Osteocyte (in vitro differentiated cells): ENCODE measurements around the gene L2HGDH. TPM values are rescaled to one million over a fixed set of nuclear protein-coding genes. Genes with fewer than 3 reads are reported as not detected.
"Not testable (repeated sequence)": the region's sequence is repeated elsewhere in the genome, so short reads cannot be mapped to it uniquely, and the experiment has no call there.

Source experiments
- DNase-seq: peaks from one replicate; pipeline ENCODE4 v3.0.0; 2021; ENCODE audit warnings: mixed read lengths; ENCODE audit not compliant: unreplicated experiment; ENCODE audit errors: extremely low spot score
- H3K27ac Mint-ChIP-seq: one replicate; pipeline ENCODE4 v1.8.0; 2021; ENCODE audit warnings: mild to moderate bottlenecking, mixed read lengths; ENCODE audit not compliant: unreplicated experiment
- H3K27me3 Mint-ChIP-seq: one replicate; pipeline ENCODE4 v1.8.0; 2021; ENCODE audit warnings: mixed read lengths; ENCODE audit not compliant: unreplicated experiment
- H3K36me3 Mint-ChIP-seq: one replicate; pipeline ENCODE4 v1.8.0; 2021; ENCODE audit warnings: mixed read lengths; ENCODE audit not compliant: unreplicated experiment
- H3K4me1 Mint-ChIP-seq: one replicate; pipeline ENCODE4 v1.8.0; 2021; ENCODE audit warnings: mixed read lengths; ENCODE audit not compliant: unreplicated experiment
- H3K4me3 Mint-ChIP-seq: one replicate; pipeline ENCODE4 v1.8.0; 2021; ENCODE audit warnings: mild to moderate bottlenecking, moderate library complexity, mixed read lengths; ENCODE audit not compliant: unreplicated experiment
- H3K9me3 Mint-ChIP-seq: one replicate; pipeline ENCODE4 v1.8.0; 2021; ENCODE audit warnings: mixed read lengths; ENCODE audit not compliant: unreplicated experiment
- total RNA-seq: library from RNA; stranded (reverse); gene quantifications from 2 replicates; pipeline ENCODE4 v1.2.1, GENCODE V29; 2021
- TF ChIP-seq, protein P1 (sequence below): fragments of 200-600 bp; sonication (generic); IDR thresholded peaks from 2 replicates; pipeline ENCODE4 v1.5.0; 2021; ENCODE audit warnings: antibody characterized with exemption, mild to moderate bottlenecking, moderate library complexity

The L2HGDH gene
- total RNA-seq, 1 donor from 2014 or later: 4.2 TPM

- DNase-seq: no peak
- Mint-ChIP-seq H3K4me1 (peaks cover 9% of the 10 kb centered on the region), H3K27me3 (no peaks in the 10 kb centered on the region), H3K36me3 (peaks cover 15% of the 10 kb centered on the region), H3K4me3 (no peak overlapping the region), H3K9me3 (peaks cover 12% of the 10 kb centered on the region), H3K27ac (peak overlapping the region; percentile 38)
- TF ChIP-seq, protein P1, sequence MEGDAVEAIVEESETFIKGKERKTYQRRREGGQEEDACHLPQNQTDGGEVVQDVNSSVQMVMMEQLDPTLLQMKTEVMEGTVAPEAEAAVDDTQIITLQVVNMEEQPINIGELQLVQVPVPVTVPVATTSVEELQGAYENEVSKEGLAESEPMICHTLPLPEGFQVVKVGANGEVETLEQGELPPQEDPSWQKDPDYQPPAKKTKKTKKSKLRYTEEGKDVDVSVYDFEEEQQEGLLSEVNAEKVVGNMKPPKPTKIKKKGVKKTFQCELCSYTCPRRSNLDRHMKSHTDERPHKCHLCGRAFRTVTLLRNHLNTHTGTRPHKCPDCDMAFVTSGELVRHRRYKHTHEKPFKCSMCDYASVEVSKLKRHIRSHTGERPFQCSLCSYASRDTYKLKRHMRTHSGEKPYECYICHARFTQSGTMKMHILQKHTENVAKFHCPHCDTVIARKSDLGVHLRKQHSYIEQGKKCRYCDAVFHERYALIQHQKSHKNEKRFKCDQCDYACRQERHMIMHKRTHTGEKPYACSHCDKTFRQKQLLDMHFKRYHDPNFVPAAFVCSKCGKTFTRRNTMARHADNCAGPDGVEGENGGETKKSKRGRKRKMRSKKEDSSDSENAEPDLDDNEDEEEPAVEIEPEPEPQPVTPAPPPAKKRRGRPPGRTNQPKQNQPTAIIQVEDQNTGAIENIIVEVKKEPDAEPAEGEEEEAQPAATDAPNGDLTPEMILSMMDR: no peak
Measured at GRCh38 chr14:50319293-50319692, 7.3 kb upstream of the L2HGDH start.

DNA sequence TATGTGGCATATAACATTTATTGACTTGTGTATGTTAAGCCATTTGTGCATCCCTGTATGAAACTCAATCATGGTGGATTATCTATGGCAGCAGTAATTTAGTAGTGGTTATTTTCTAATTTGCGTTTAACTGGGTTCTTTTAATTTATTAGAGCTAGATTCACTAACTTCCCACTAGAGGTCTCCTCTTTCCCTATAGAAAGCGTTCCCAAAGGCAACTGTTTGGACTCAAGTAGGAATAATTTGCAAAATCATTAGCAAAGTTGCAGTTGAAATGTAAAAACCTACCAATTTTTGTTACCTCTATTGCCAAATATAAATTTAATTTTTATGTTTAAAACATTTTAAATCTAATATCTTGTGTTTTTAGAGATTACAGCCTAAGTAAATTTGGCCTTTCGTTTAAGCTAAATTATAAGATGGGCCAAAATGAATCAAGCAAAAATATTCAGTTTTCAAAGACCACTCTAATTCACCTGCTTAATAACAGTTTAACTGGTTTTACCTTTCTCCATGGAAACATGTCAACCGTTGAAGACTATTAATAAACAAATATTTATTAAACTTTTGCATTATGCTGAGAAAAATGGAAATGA, 6.1 kb upstream of the L2HGDH start:
- Mint-ChIP-seq H3K27ac (peak overlapping the region; percentile 18), H3K27me3 (no peaks in the 10 kb centered on the region), H3K4me3 (no peak overlapping the region), H3K9me3 (peaks cover 12% of the 10 kb centered on the region), H3K36me3 (peaks cover 16% of the 10 kb centered on the region), H3K4me1 (peaks cover 17% of the 10 kb centered on the region)
- no peak for DNase-seq
- TF ChIP-seq, protein P1: peak; percentile 70

DNA sequence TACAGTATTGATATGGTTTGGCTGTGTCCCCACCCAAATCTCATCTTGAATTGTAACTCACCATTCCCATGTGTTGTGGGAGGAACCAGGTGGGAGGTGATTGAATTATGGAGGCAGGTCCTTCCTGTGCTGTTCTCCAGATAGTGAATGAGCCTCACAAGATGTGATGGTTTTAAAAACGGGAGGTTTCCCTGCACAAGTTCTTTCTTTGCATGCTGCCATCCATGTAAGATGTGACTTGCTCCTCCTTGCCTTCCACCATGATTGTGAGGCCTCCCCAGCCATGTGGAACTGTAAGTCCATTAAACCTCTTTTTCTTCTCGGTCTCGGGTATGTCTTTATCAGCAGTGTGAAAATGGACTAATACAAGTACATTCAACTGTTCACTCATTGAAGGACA, 2.1 kb upstream of the L2HGDH start:
- H3K27me3 Mint-ChIP-seq, H3K4me3 Mint-ChIP-seq, H3K27ac Mint-ChIP-seq, DNase-seq: not testable (repeated sequence)
- peaks cover 12% of the 10 kb centered on the region for H3K9me3 Mint-ChIP-seq
- peaks cover 32% of the 10 kb centered on the region for H3K4me1 Mint-ChIP-seq
- H3K36me3 Mint-ChIP-seq: peaks cover 16% of the 10 kb centered on the region

DNA sequence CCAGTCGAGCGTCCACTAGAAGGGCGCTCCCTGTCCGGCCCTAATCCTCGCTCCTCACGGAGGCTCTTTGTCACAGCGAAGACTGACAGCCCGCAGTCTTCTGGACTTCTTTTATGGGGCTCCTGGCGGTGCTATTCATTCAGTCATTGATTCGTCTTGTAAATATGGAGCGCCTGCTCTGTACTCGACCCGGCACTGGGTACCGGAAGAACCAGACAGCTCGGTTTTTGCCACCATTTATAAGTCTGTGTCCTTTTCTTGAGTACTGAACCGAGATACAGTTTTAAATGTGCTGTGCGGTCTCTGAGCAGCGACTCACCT, 665 bp upstream of the L2HGDH start:
- Mint-ChIP-seq H3K27ac (peak overlapping the region; percentile 94), H3K4me1 (peaks cover 27% of the 10 kb centered on the region), H3K36me3 (peaks cover 16% of the 10 kb centered on the region), H3K27me3 (no peaks in the 10 kb centered on the region), H3K4me3 (peak overlapping the region; percentile 89), H3K9me3 (peaks cover 12% of the 10 kb centered on the region)
- DNase-seq: no peak
- TF ChIP-seq, protein P1: no peak

DNA sequence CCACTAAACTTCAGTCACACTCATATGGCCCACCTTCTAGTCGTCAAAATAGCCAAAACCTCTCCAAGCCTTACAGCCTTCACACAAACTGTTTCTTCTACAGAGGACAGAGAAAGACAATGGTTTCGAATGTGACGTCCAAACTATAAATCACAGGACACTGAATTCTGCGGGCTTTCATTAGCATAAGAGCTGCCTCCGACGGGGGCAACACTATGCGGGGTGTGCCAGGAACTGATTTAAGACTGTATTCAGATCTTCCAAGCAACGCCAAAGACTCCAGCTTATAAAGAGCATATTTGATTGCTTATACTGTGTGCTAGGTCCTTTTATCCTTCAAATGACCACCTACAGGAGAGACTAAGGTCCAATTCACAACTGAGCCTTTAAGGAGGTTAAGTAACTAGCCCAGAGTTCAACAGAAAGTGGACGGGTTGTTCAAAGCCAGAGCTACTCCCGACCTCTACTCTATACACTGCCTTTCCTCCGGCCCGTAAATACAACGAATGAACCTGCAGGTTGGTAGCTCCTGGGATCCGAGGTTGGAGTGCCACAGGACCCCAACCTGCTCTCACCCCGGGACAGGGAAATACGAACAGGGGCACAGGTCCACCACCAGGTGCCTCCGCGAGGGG, 575 bp downstream of the L2HGDH start:
- H3K4me3 Mint-ChIP-seq: peak overlapping the region; percentile 89

More for the DNA sequence above, 575 bp downstream of the L2HGDH start:
- DNase-seq: no peak
- Mint-ChIP-seq H3K4me1 (peaks cover 27% of the 10 kb centered on the region), H3K9me3 (peaks cover 8% of the 10 kb centered on the region), H3K27me3 (no peaks in the 10 kb centered on the region), H3K36me3 (peaks cover 12% of the 10 kb centered on the region), H3K27ac (peak overlapping the region; percentile 67)
- TF ChIP-seq, protein P1: peak; percentile 53
